K562 treated with DMSO at 1 percent for 48 hours (cell line): Measurements from ENCODE around the gene PAX2. TPM values are rescaled to one million over a fixed set of nuclear protein-coding genes. Genes with fewer than 3 reads are reported as not detected.

ENCODE experiments used
- total RNA-seq: library from RNA; unstranded; fragments of 300-600 nt; gene quantifications from 2 replicates; pipeline ENCODE4 v1.2.3, GENCODE V29; 2022; ENCODE audit warnings: low replicate concordance; ENCODE audit errors: extremely low read depth

The PAX2 gene
- total RNA-seq, result not detected in 2 replicates

DNA sequence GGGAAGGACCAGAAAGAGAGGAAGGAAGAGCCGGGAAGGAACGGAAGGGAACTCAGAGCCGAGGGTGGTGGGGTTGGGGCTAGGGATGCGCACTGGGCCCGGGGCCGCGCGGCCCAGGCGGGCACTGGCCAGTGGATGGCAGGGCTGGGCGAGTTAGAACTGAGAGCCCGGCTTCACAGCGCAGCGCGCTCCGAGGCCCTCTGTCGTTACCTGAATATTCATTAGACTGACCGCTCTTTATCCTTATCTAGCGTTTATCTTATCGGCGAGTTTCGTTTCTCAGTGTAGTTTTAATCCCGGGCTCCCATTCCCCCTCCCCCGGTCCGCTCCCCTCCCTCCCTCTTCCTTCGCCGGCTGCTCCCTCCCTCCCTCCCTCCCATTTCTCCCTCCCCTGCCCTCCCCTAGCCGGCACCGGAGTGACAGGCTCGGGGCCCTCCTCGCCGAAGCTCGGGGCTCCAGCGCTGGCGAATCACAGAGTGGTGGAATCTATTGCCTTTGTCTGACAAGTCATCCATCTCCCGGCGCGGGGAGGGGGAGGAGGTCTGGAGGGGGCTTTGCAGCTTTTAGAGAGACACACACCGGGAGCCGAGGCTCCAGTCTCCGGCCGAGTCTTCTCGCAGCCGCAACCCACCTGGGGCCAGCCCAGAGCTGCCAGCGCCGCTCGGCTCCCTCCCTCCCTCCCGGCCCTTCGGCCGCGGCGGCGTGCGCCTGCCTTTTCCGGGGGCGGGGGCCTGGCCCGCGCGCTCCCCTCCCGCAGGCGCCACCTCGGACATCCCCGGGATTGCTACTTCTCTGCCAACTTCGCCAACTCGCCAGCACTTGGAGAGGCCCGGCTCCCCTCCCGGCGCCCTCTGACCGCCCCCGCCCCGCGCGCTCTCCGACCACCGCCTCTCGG lies at the start of gene PAX2:
TSS of gene PAX2 (plus strand) at position 596 of the 895 bp plus-strand sequence. CDS start 679 bp downstream, outside the sequence.

Other genes starting within 250 kb of the PAX2 start
- not detected in 2 replicates for gene SEC31B, start 225.7 kb upstream of the PAX2 start, total RNA-seq
- gene NDUFB8, start 215.7 kb upstream of the PAX2 start, total RNA-seq, result not detected in 2 replicates
- gene HIF1AN, start 209.6 kb upstream of the PAX2 start, total RNA-seq, result not detected in 2 replicates
- gene SLF2, start 167.4 kb downstream of the PAX2 start, total RNA-seq, result not detected in 2 replicates
- gene SEMA4G, start 223.9 kb downstream of the PAX2 start, total RNA-seq, result not detected in 2 replicates
- gene MRPL43, start 241.9 kb downstream of the PAX2 start, total RNA-seq, result not detected in 2 replicates
- not detected in 2 replicates for gene TWNK, start 242.0 kb downstream of the PAX2 start, total RNA-seq